Ishikawa (cell line): ENCODE measurements around the gene CYSTM1.

Experiments used
- CEBPB ChIP-seq: IDR thresholded peaks from 2 replicates; pipeline ENCODE4 v1.6.1; 2012
- CREB1 ChIP-seq: IDR thresholded peaks from 2 replicates; pipeline ENCODE4 v1.6.1; 2012; ENCODE audit warnings: low read depth
- EGR1 ChIP-seq: IDR thresholded peaks from 2 replicates; pipeline ENCODE4 v1.6.1; 2012
- EP300 ChIP-seq: IDR thresholded peaks from 2 replicates; pipeline ENCODE4 v1.6.1; 2012; ENCODE audit warnings: borderline replicate concordance
- FOXM1 ChIP-seq: IDR thresholded peaks from 2 replicates; pipeline ENCODE4 v1.6.1; 2012; ENCODE audit warnings: low read depth, borderline replicate concordance
- NFIC ChIP-seq: IDR thresholded peaks from 2 replicates; pipeline ENCODE4 v1.6.1; 2012
- RAD21 ChIP-seq: IDR thresholded peaks from 2 replicates; pipeline ENCODE4 v1.6.1; 2012; ENCODE audit warnings: low read depth
- TAF1 ChIP-seq: IDR thresholded peaks from 2 replicates; pipeline ENCODE4 v1.6.1; 2012; ENCODE audit warnings: low read depth, mild to moderate bottlenecking
- TCF12 ChIP-seq: IDR thresholded peaks from 2 replicates; pipeline ENCODE4 v1.6.1; 2012; ENCODE audit warnings: low read depth
- TEAD4 ChIP-seq: IDR thresholded peaks from 2 replicates; pipeline ENCODE4 v1.6.1; 2012
- YY1 ChIP-seq: IDR thresholded peaks from 2 replicates; pipeline ENCODE4 v1.6.1; 2012; ENCODE audit warnings: low read depth
- ZBTB7A ChIP-seq: IDR thresholded peaks from 2 replicates; pipeline ENCODE4 v1.6.1; 2012; ENCODE audit warnings: low read depth
- TF ChIP-seq, protein P1 (sequence below): IDR thresholded peaks from 2 replicates; pipeline ENCODE4 v1.6.1; 2012
- TF ChIP-seq, protein P2 (sequence below): IDR thresholded peaks from 2 replicates; pipeline ENCODE4 v1.6.1; 2012; ENCODE audit warnings: low read depth, mild to moderate bottlenecking
- TF ChIP-seq, protein P3 (sequence below): IDR thresholded peaks from 2 replicates; pipeline ENCODE4 v1.6.1; 2012

Gene CYSTM1

DNA sequence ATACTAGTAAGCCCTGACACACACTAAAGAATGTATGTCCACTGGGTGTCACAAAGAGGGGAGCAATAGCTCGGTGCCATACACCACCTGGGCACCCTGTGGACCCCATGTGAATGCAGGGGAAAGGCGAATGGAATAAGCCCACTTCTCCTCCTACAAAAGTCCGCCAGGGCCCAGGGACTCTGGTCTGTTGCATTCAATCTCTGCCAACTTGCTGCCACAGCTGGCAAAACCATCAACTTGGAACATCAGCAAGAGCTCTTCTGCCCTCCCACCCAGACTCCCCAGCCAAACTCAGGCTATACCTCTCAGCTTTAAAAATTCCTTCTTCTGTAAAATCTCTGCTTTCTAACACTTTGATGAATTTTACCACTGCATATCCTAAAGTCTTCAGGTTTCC is 73.4 kb downstream of the CYSTM1 start:
- no peak for TF ChIP-seq EGR1
- TF ChIP-seq TCF12: no peak
- TF ChIP-seq, protein P1, sequence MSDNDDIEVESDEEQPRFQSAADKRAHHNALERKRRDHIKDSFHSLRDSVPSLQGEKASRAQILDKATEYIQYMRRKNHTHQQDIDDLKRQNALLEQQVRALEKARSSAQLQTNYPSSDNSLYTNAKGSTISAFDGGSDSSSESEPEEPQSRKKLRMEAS: no peak
- no peak for TF ChIP-seq ZBTB7A
- TF ChIP-seq, protein P2, sequence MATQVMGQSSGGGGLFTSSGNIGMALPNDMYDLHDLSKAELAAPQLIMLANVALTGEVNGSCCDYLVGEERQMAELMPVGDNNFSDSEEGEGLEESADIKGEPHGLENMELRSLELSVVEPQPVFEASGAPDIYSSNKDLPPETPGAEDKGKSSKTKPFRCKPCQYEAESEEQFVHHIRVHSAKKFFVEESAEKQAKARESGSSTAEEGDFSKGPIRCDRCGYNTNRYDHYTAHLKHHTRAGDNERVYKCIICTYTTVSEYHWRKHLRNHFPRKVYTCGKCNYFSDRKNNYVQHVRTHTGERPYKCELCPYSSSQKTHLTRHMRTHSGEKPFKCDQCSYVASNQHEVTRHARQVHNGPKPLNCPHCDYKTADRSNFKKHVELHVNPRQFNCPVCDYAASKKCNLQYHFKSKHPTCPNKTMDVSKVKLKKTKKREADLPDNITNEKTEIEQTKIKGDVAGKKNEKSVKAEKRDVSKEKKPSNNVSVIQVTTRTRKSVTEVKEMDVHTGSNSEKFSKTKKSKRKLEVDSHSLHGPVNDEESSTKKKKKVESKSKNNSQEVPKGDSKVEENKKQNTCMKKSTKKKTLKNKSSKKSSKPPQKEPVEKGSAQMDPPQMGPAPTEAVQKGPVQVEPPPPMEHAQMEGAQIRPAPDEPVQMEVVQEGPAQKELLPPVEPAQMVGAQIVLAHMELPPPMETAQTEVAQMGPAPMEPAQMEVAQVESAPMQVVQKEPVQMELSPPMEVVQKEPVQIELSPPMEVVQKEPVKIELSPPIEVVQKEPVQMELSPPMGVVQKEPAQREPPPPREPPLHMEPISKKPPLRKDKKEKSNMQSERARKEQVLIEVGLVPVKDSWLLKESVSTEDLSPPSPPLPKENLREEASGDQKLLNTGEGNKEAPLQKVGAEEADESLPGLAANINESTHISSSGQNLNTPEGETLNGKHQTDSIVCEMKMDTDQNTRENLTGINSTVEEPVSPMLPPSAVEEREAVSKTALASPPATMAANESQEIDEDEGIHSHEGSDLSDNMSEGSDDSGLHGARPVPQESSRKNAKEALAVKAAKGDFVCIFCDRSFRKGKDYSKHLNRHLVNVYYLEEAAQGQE: no peak
- no peak for TF ChIP-seq TAF1
- no peak for TF ChIP-seq FOXM1
- no peak for TF ChIP-seq YY1
- TF ChIP-seq NFIC: no peak
- no peak for TF ChIP-seq CREB1
- no peak for TF ChIP-seq RAD21
- no peak for TF ChIP-seq EP300
- TF ChIP-seq CEBPB: no peak
- no peak for TF ChIP-seq TEAD4
- TF ChIP-seq, protein P3, sequence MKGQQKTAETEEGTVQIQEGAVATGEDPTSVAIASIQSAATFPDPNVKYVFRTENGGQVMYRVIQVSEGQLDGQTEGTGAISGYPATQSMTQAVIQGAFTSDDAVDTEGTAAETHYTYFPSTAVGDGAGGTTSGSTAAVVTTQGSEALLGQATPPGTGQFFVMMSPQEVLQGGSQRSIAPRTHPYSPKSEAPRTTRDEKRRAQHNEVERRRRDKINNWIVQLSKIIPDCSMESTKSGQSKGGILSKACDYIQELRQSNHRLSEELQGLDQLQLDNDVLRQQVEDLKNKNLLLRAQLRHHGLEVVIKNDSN: no peak

DNA sequence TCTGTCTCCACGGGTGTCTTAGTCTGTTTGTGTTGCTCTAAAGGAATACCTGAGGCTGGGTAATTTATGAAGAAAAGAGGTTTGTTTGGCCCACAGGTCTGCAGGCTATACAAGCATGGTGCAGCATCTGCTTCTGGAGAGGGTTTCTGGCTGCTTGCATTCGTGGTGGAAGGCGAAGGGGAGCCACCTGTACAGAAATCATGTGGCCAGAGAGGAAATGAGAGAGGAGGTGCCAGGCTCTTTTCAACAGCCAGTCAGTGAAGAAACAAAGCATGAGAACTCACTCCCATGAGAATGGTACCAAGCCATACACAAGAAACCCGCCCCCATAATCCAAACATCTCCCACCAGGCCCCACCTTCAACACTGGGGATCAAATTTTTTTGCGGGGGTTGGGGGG is 74.5 kb downstream of the CYSTM1 start:
- TF ChIP-seq EP300: no peak
- no peak for TF ChIP-seq TEAD4
- TF ChIP-seq YY1: no peak
- TF ChIP-seq CEBPB: no peak
- no peak for TF ChIP-seq CREB1
- TF ChIP-seq RAD21: no peak
- TF ChIP-seq, protein P2: no peak
- TF ChIP-seq, protein P3: no peak
- TF ChIP-seq FOXM1: no peak
- no peak for TF ChIP-seq TAF1
- no peak for TF ChIP-seq EGR1
- no peak for TF ChIP-seq ZBTB7A

DNA sequence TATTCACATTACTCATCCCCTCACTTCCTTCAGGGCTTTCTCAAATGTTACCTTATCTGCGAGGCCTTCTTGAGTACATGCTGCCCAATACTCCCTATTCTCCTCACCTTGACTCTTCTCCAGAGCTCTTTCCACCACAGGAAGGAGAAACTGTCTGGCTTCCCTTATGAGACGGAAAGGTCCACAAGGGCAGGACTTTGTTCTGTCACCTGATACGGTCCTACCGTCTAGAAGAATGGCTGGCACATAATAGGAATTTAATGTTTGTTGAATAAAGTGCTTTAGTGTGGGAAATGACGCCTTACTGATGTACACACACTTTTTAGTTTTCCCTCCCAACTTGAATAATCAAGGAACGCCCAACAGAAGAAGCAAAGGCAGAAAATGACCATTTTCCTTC is 75.4 kb downstream of the CYSTM1 start:
- TF ChIP-seq EP300: no peak
- no peak for TF ChIP-seq CREB1
- TF ChIP-seq YY1: no peak
- TF ChIP-seq FOXM1: no peak
- TF ChIP-seq, protein P3: no peak
- no peak for TF ChIP-seq ZBTB7A
- no peak for TF ChIP-seq CEBPB
- TF ChIP-seq TCF12: no peak
- no peak for TF ChIP-seq RAD21
- TF ChIP-seq TEAD4: no peak
- TF ChIP-seq EGR1: no peak
- no peak for TF ChIP-seq TAF1
- TF ChIP-seq, protein P1: no peak
- TF ChIP-seq, protein P2: no peak
- TF ChIP-seq NFIC: no peak

DNA sequence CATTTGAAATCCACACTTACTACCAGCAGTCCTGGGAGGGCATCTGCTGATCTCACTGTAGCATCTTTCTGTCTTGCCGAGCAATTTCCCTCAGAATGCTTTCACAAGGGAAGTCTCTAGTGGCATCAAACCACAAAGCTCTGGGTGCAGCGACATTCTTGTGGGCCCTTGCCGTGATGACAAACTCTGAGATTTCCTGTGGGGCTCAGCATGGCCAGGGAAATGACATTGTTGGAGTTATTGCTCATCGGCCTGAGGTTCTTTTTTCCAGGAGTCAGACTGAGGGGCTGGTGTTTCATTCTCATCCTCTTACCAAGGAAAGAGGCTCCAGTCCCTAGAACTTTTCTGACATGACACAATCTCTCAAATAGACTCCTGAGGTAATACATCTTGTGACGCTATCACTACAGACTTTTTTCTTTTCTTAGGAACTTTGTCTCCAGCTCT is 76.6 kb downstream of the CYSTM1 start:
- no peak for TF ChIP-seq NFIC
- no peak for TF ChIP-seq TEAD4
- no peak for TF ChIP-seq CREB1
- TF ChIP-seq ZBTB7A: no peak
- TF ChIP-seq, protein P3: no peak
- no peak for TF ChIP-seq EP300
- no peak for TF ChIP-seq EGR1
- TF ChIP-seq TAF1: no peak
- TF ChIP-seq, protein P1: no peak
- TF ChIP-seq YY1: no peak
